GM23248 (cell line): Measurements from ENCODE around the gene MCU.

Source experiments
- EZH2 ChIP-seq: fragments of 200-600 bp; sonication (generic); IDR thresholded peaks from 2 replicates; pipeline ENCODE4 v1.6.1; 2018; ENCODE audit warnings: antibody characterized with exemption, mild to moderate bottlenecking; ENCODE audit not compliant: insufficient read depth, poor library complexity, severe bottlenecking
- EZH2phosphoT487 ChIP-seq: fragments of 200-600 bp; sonication (generic); IDR thresholded peaks from 2 replicates; pipeline ENCODE4 v1.6.1; 2018; ENCODE audit warnings: antibody characterized with exemption, moderate library complexity, mild to moderate bottlenecking, low read depth; ENCODE audit not compliant: insufficient read depth

GRCh38 chr10:72665925-72666324 lies 26.0 kb upstream of the MCU start:
- TF ChIP-seq EZH2, result no peak
- TF ChIP-seq EZH2phosphoT487, result no peak
